ENCODE results near the gene DTYMK.

DTYMK gene

DNA sequence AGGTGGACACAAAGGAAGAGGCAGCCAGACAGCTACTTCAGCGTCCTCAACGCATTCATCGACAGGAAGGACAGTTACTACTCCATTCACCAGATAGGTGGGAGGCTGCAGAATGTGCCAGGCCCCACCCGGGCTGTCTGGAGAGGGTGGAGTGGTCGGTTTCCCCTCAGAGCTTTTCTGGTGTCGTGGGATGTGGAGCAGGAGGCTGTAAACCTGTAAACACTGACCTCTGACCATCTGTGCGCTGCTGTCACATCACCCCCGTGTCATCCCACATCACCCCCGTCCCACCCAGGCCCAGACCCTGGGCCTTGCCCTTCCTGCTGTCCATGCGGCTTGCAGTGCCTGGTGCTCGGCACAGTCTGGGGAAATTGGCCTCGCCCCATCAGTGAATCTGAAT lies 32.1 kb downstream of the DTYMK start:
- DNase-seq (ENCODE audit: extremely low spot score): no peak
- CTCF ChIA-PET: no interaction called here

DNA sequence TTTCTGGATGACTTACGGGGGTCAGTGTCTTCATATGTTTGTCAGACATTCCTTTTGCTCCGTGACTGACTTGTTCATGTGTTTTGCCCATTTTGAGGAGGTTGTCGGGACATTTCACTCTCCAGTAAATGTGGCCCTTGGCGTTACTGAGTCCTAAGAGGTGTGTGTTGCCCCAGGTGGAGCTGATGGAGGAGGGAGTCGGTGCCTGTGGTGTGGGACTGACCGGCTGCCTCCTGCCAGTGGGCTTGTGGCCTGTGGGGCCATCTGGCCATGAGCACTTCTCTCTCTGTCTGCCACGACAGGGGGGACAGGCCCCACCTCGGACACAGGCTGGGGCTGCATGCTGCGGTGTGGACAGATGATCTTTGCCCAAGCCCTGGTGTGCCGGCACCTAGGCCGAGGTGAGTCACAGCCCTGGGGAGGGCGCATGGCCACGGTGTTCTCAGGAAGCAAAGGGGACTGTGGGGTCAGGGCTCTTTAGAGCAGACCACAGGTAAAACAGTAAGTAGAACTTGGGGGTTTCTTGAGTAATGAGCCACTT lies 33.3 kb downstream of the DTYMK start:
- DNase-seq (ENCODE audit: extremely low spot score): no peak
- no peak for TF ChIP-seq CTCF (IDR thresholded peaks at IDR 0.05; ENCODE audit: control extremely low read depth, extremely low read depth, low read depth, missing control alignments)
- ChIA-PET CTCF (no interaction called here), POLR2A (no interaction called here)

More for the DNA sequence above, 32.1 kb downstream of the DTYMK start:
- POLR2A ChIA-PET: no interaction called here
- TF ChIP-seq CTCF (IDR thresholded peaks at IDR 0.05; ENCODE audit: control extremely low read depth, extremely low read depth, low read depth, missing control alignments): no peak

GRCh38 chr2:241652722-241653121 lies 33.9 kb downstream of the DTYMK start:
- ChIA-PET POLR2A (no interaction called here), CTCF (no interaction called here)
- DNase-seq (ENCODE audit: extremely low spot score): no peak
- TF ChIP-seq CTCF (IDR thresholded peaks at IDR 0.05; ENCODE audit: control extremely low read depth, extremely low read depth, low read depth, missing control alignments): no peak

- TF ChIP-seq CTCF (IDR thresholded peaks at IDR 0.05; ENCODE audit: control extremely low read depth, extremely low read depth, low read depth, missing control alignments): no peak
- POLR2A ChIA-PET: no interaction called here
- DNase-seq (ENCODE audit: extremely low spot score): no peak
- CTCF ChIA-PET: no interaction called here
Measured at GRCh38 chr2:241652142-241652541, 34.5 kb downstream of the DTYMK start.

- ChIA-PET CTCF (interaction anchor here (0.7 to 1.5 kb wide), 3 partner anchors 8 to 229 kb away, joined by 3 read pairs; no protein-coding TSS in a partner anchor), POLR2A (no interaction called here)
- TF ChIP-seq CTCF (IDR thresholded peaks at IDR 0.05; ENCODE audit: control extremely low read depth, extremely low read depth, low read depth, missing control alignments): no peak
- DNase-seq (ENCODE audit: extremely low spot score): no peak
Measured at GRCh38 chr2:241649927-241650326, 36.7 kb downstream of the DTYMK start.

- POLR2A ChIA-PET: no interaction called here
- CTCF ChIA-PET: interaction anchor here (0.7 to 1.5 kb wide), 4 partner anchors 9 to 229 kb away, joined by 3 read pairs; no protein-coding TSS in a partner anchor
- no peak for DNase-seq (ENCODE audit: extremely low spot score)
- no peak for TF ChIP-seq CTCF (IDR thresholded peaks at IDR 0.05; ENCODE audit: control extremely low read depth, extremely low read depth, low read depth, missing control alignments)
Measured at GRCh38 chr2:241649404-241649803, 37.2 kb downstream of the DTYMK start.
